Measurements from ENCODE around the gene NWD2. TPM values are rescaled to one million over a fixed set of nuclear protein-coding genes. Genes with fewer than 3 reads are reported as not detected.

The NWD2 gene
- total RNA-seq, 1 experiment from 2014 or later: not detected

GRCh38 chr4:37461801-37462200 is 217.3 kb downstream of the NWD2 start:
- Histone ChIP-seq H4K5ac (ENCODE audit: insufficient read length, low read depth, low read length) (no peak overlapping the region), H4K8ac (replicated peaks; ENCODE audit: insufficient read length, low read depth, low read length) (no peak overlapping the region), H3K14ac (ENCODE audit: insufficient read depth, low read length) (no peak overlapping the region), H3K4ac (ENCODE audit: low read depth, low read length) (no peak overlapping the region), H3T11ph (ENCODE audit: low read length) (no peak overlapping the region), H2BK5ac (ENCODE audit: insufficient read length, low read length) (no peak overlapping the region), H2AFZ (ENCODE audit: low read length) (no peak overlapping the region), H3K9ac (ENCODE audit: extremely low read depth, insufficient read length, low read length) (no peak overlapping the region), H3K23ac (ENCODE audit: insufficient read length, low read depth, low read length) (no peak overlapping the region), H3K79me1 (ENCODE audit: insufficient read depth, low read depth, low read length, poor library complexity, severe bottlenecking) (no peaks in the 10 kb centered on the region), H3K4me2 (ENCODE audit: insufficient read depth, insufficient read length, low read length) (no peak overlapping the region), H3K27me3 (ENCODE audit: insufficient read depth, low read length) (no peaks in the 10 kb centered on the region), H3K56ac (ENCODE audit: insufficient read length, low read depth, low read length) (no peak overlapping the region), H4K20me1 (ENCODE audit: control insufficient read depth, insufficient read depth, insufficient read length) (no peaks in the 10 kb centered on the region), H3K4me1 (ENCODE audit: insufficient read depth, low read length) (no peaks in the 10 kb centered on the region), H3K27ac (ENCODE audit: insufficient read length, low read depth, low read length) (no peak overlapping the region), H3K23me2 (ENCODE audit: insufficient read length, low read depth, low read length, poor library complexity, severe bottlenecking) (no peaks in the 10 kb centered on the region), H4K91ac (ENCODE audit: insufficient read length, low read depth, low read length) (no peak overlapping the region), H2BK12ac (ENCODE audit: insufficient read length, low read depth, low read length) (no peak overlapping the region), H3K18ac (ENCODE audit: insufficient read length, low read depth, low read length) (no peak overlapping the region), H2BK15ac (ENCODE audit: low read depth, low read length) (no peak overlapping the region), H2BK20ac (ENCODE audit: low read depth, low read length, poor library complexity, severe bottlenecking) (no peak overlapping the region), H3K79me2 (ENCODE audit: insufficient read depth, low read length) (no peaks in the 10 kb centered on the region), H2AK5ac (ENCODE audit: insufficient read length, low read length) (no peak overlapping the region), H3K9me3 (ENCODE audit: control insufficient read depth, low read depth, low read length) (no peaks in the 10 kb centered on the region), H2BK120ac (ENCODE audit: low read depth, low read length, poor library complexity, severe bottlenecking) (no peak overlapping the region)
- DNase-seq: no peak
- H3K4me3 Mint-ChIP-seq: no peak overlapping the region
- H3K27me3 Mint-ChIP-seq (ENCODE audit: low read depth): peaks cover 12% of the 10 kb centered on the region
- no peaks in the 10 kb centered on the region for H3K9me3 Mint-ChIP-seq
- H3K4me1 Mint-ChIP-seq: peaks cover 3 to 5% of the 10 kb centered on the region in 2 experiments
- no peaks in the 10 kb centered on the region for H3K36me3 Mint-ChIP-seq (ENCODE audit: insufficient read depth in 1 of 3, low read depth in 3 of 3)
- WGBS (ENCODE audit: extremely low coverage, insufficient read length, low lambda C conversion rate): no CpG with 5 or more reads among the region's 1 CpG
- TF ChIP-seq CTCF (conservative IDR thresholded peaks at IDR 0.05): no peak
- no peak overlapping the region for H3K27ac Mint-ChIP-seq

Measured in H9 (cell line).